Measurements from ENCODE around the gene SLC17A2.
"Not testable (repeated sequence)": the region's sequence is repeated elsewhere in the genome, so short reads cannot be mapped to it uniquely, and the experiment has no call there.

Gene SLC17A2

DNA sequence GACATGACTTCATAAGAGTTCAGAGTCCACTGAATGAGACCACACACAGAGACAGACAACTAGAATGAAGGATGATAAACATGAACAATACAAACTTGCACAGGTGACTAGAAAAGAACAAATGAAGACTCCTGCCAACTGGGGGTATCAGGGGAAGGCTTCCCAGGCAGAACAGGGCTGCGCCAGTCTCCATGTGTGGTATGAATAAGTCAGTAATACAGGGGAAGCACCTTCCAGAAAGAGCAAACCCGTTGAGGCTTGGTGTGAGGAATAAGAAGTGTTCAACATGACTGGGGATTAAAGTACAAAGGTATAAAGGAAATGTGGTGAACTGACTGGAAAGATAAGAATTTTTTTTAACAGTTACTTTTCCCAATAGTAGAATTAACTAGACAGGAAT lies 3.7 kb upstream of the SLC17A2 start:
- no peaks in the 10 kb centered on the region for H3K36me3 ChIP-seq (replicated peaks; ENCODE audit: insufficient read depth, low read length)
- H3K4me3 ChIP-seq (ENCODE audit: low read length): no peak overlapping the region
- no peak overlapping the region for H3K27ac ChIP-seq (ENCODE audit: low read length)
- DNase-seq: no peak
- no peaks in the 10 kb centered on the region for H3K27me3 ChIP-seq (replicated peaks; ENCODE audit: insufficient read depth, low read length)
- no peaks in the 10 kb centered on the region for H3K4me1 ChIP-seq (ENCODE audit: low read length)
- no peak for TF ChIP-seq EZH2phosphoT487 (IDR thresholded peaks at IDR 0.05; ENCODE audit: low read length)
- TF ChIP-seq EZH2 (optimal IDR thresholded peaks at IDR 0.05; ENCODE audit: low read depth, low read length): no peak
- TF ChIP-seq, protein P1, sequence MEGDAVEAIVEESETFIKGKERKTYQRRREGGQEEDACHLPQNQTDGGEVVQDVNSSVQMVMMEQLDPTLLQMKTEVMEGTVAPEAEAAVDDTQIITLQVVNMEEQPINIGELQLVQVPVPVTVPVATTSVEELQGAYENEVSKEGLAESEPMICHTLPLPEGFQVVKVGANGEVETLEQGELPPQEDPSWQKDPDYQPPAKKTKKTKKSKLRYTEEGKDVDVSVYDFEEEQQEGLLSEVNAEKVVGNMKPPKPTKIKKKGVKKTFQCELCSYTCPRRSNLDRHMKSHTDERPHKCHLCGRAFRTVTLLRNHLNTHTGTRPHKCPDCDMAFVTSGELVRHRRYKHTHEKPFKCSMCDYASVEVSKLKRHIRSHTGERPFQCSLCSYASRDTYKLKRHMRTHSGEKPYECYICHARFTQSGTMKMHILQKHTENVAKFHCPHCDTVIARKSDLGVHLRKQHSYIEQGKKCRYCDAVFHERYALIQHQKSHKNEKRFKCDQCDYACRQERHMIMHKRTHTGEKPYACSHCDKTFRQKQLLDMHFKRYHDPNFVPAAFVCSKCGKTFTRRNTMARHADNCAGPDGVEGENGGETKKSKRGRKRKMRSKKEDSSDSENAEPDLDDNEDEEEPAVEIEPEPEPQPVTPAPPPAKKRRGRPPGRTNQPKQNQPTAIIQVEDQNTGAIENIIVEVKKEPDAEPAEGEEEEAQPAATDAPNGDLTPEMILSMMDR (IDR thresholded peaks at IDR 0.05; ENCODE audit: low read length): no peak
- H3K9me2 ChIP-seq (replicated peaks; ENCODE audit: insufficient read depth, low read length): no peaks in the 10 kb centered on the region
- H3K9ac ChIP-seq (ENCODE audit: low read length): no peak overlapping the region
- H4K20me1 ChIP-seq (ENCODE audit: insufficient read depth, low read length): no peaks in the 10 kb centered on the region
- H3F3A ChIP-seq (ENCODE audit: insufficient read depth, low read length): no peaks in the 10 kb centered on the region
- H3K79me2 ChIP-seq (ENCODE audit: low read length): no peaks in the 10 kb centered on the region
- H3K9me3 ChIP-seq (replicated peaks; ENCODE audit: insufficient read depth, low read length): no peaks in the 10 kb centered on the region
- no peak overlapping the region for H2AFZ ChIP-seq (ENCODE audit: low read length)
- no peak overlapping the region for H3K4me2 ChIP-seq (ENCODE audit: low read depth, low read length)

DNA sequence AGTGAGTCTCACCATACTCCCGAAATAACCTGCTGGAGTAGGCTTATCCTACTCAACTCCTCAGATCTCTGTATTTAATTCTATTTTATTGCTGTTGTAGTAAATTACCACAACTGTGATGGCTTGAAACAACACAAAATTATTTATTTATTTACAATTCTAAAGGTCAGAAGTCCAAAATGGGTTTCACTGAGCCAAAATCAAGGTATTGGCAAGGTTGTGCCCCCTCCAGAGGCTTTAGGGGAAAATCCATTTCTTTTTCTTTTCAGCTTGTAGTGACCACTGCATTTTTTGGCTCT lies 869 bp upstream of the SLC17A2 start:
- Histone ChIP-seq H3K4me1 (ENCODE audit: low read length) (no peaks in the 10 kb centered on the region), H3K27me3 (replicated peaks; ENCODE audit: insufficient read depth, low read length) (no peaks in the 10 kb centered on the region), H3K9me3 (replicated peaks; ENCODE audit: insufficient read depth, low read length) (no peaks in the 10 kb centered on the region), H3K27ac (ENCODE audit: low read length) (no peak overlapping the region), H3K4me3 (ENCODE audit: low read length) (no peak overlapping the region), H3K9me2 (replicated peaks; ENCODE audit: insufficient read depth, low read length) (no peaks in the 10 kb centered on the region), H3K36me3 (replicated peaks; ENCODE audit: insufficient read depth, low read length) (no peaks in the 10 kb centered on the region), H2AFZ (ENCODE audit: low read length) (no peak overlapping the region), H4K20me1 (ENCODE audit: insufficient read depth, low read length) (no peaks in the 10 kb centered on the region), H3F3A (ENCODE audit: insufficient read depth, low read length) (no peaks in the 10 kb centered on the region), H3K79me2 (ENCODE audit: low read length) (no peaks in the 10 kb centered on the region), H3K4me2 (ENCODE audit: low read depth, low read length) (no peak overlapping the region), H3K9ac (ENCODE audit: low read length) (no peak overlapping the region)
- no peak for DNase-seq
- TF ChIP-seq EZH2 (optimal IDR thresholded peaks at IDR 0.05; ENCODE audit: low read depth, low read length): no peak
- TF ChIP-seq, protein P1 (IDR thresholded peaks at IDR 0.05; ENCODE audit: low read length): no peak
- TF ChIP-seq EZH2phosphoT487 (IDR thresholded peaks at IDR 0.05; ENCODE audit: low read length): no peak

DNA sequence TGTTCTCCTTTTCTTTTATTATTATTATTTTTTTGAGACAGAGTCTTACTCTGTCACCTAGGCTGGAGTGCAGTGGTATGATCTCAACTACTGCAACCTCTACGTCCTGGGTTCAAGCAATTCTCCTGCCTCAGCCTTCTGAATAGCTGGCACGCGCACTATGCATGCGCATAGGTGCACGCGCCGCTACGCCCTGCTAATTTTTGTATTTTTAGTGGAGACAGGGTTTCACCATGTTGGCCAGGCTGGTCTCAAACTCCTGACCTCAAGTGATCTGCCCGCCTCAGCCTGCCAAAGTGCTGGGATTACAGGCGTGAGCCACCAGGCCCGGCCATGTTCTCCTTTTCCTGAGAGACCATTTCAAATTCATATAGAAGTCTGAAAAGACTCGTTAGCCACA lies 706 bp downstream of the SLC17A2 start:
- not testable (repeated sequence) for H3F3A ChIP-seq (ENCODE audit: insufficient read depth, low read length); DNase-seq

DNA sequence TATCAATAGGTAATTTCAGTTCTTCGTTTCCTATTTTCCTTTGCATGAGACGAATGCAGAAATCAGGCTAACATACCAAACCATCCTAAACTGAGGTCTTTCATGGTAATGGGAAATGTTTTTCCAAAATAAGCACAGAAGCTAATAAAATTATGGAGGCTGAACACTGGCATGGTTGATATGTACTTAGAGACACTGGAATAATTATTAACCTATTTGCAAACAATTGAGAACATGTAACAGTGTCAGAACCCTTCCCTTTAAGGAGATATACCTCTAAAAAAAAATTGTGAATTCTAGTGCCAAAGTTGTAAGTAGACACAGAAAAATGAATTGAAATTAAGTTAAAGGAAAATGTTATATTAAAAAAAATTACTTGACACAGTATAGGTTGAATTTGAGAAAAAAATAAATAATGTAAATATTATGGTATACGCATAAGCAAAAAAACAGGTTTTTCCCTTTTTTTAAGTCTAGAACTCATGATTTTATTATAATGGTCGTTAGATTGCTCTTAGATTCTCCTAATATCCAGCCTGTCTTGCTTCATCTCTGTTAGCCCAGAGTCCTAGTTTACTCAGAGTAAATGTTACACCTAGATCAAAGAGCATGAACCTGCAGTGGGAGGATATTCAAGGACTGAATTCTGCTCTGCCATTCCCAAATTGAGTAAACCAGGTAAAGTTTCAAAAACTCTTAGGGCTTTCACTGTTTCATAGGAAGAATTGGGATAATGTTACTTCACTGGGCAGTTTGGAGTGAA lies 1.7 kb downstream of the SLC17A2 start:
- Histone ChIP-seq H3K36me3 (replicated peaks; ENCODE audit: insufficient read depth, low read length) (no peaks in the 10 kb centered on the region), H3K9ac (ENCODE audit: low read length) (no peak overlapping the region), H3K79me2 (ENCODE audit: low read length) (no peaks in the 10 kb centered on the region), H3K4me2 (ENCODE audit: low read depth, low read length) (no peak overlapping the region), H3K9me2 (replicated peaks; ENCODE audit: insufficient read depth, low read length) (no peaks in the 10 kb centered on the region), H3F3A (ENCODE audit: insufficient read depth, low read length) (no peaks in the 10 kb centered on the region), H2AFZ (ENCODE audit: low read length) (no peak overlapping the region), H3K9me3 (replicated peaks; ENCODE audit: insufficient read depth, low read length) (no peaks in the 10 kb centered on the region), H4K20me1 (ENCODE audit: insufficient read depth, low read length) (no peaks in the 10 kb centered on the region), H3K4me1 (ENCODE audit: low read length) (no peaks in the 10 kb centered on the region), H3K27ac (ENCODE audit: low read length) (no peak overlapping the region), H3K27me3 (replicated peaks; ENCODE audit: insufficient read depth, low read length) (no peaks in the 10 kb centered on the region), H3K4me3 (ENCODE audit: low read length) (no peak overlapping the region)
- TF ChIP-seq EZH2phosphoT487 (IDR thresholded peaks at IDR 0.05; ENCODE audit: low read length) (no peak), EZH2 (optimal IDR thresholded peaks at IDR 0.05; ENCODE audit: low read depth, low read length) (no peak)
- TF ChIP-seq, protein P1 (IDR thresholded peaks at IDR 0.05; ENCODE audit: low read length): no peak
- no peak for DNase-seq

More for the DNA sequence above, 706 bp downstream of the SLC17A2 start:
- H4K20me1 ChIP-seq (ENCODE audit: insufficient read depth, low read length); H3K27me3 ChIP-seq (replicated peaks; ENCODE audit: insufficient read depth, low read length); H3K4me2 ChIP-seq (ENCODE audit: low read depth, low read length); H3K4me3 ChIP-seq (ENCODE audit: low read length); H3K4me1 ChIP-seq (ENCODE audit: low read length); H3K9ac ChIP-seq (ENCODE audit: low read length); H2AFZ ChIP-seq (ENCODE audit: low read length); H3K79me2 ChIP-seq (ENCODE audit: low read length); H3K36me3 ChIP-seq (replicated peaks; ENCODE audit: insufficient read depth, low read length); H3K9me2 ChIP-seq (replicated peaks; ENCODE audit: insufficient read depth, low read length); H3K9me3 ChIP-seq (replicated peaks; ENCODE audit: insufficient read depth, low read length); H3K27ac ChIP-seq (ENCODE audit: low read length): not testable (repeated sequence)
